Measurements from ENCODE around the gene PANK4. TPM values are rescaled to one million over a fixed set of nuclear protein-coding genes. Genes with fewer than 3 reads are reported as not detected.

The PANK4 gene
- total RNA-seq, 1 experiment from 2014 or later, result 32.2 TPM

DNA sequence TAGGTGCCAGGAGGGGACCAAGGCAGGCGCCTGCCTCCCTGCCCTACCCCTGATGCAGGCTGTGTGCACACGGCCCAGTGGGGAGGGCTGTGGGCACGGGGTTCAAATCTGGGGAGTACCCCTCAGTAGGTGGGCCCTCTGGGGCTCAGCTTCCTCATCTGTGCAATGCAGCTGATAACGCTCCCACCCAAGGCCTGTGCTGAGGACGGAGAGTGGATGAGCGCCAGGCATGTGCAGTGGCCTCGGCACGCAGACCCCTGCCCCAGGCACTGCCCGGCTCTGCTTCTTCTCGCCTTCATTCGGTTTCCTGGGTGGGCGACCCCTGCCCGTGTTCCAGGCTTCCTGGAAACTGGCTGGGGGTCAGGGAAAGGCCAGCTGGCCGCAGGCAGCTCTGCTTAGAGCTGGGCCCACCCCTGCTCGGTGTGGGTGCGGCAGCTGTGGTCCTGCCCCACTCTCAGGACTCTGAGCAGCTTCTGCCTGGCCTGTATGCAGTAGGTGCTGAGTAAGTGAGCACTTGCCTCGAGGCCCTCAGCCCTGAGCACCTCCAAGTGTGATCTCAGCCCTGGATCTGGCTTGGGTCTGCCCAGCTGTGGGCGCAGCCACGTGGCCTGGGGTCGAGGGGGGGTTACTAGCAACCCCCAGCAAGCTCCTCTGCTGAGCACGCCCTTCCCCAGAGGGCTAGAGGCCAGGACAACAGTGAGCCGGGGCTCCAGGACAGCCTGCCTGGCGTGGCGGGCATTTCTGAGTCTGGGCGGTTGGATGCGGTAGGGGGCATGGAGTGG is 17.9 kb upstream of the PANK4 start:
- Histone ChIP-seq H3K4ac (ENCODE audit: low read depth, low read length) (no peak overlapping the region), H2BK20ac (ENCODE audit: low read depth, low read length, poor library complexity, severe bottlenecking) (no peak overlapping the region), H2AFZ (ENCODE audit: low read length) (no peak overlapping the region), H3K4me1 (ENCODE audit: insufficient read depth, low read length) (no peaks in the 10 kb centered on the region; the same call in 1 of the 2 replicates), H2BK12ac (ENCODE audit: insufficient read length, low read depth, low read length) (no peak overlapping the region), H4K91ac (ENCODE audit: insufficient read length, low read depth, low read length) (no peak overlapping the region), H2AK5ac (ENCODE audit: insufficient read length, low read length) (no peak overlapping the region), H3K9ac (ENCODE audit: extremely low read depth, insufficient read length, low read length) (no peak overlapping the region), H2BK5ac (ENCODE audit: insufficient read length, low read length) (no peak overlapping the region), H3K79me2 (ENCODE audit: insufficient read depth, low read length) (no peaks in the 10 kb centered on the region), H2BK120ac (ENCODE audit: low read depth, low read length, poor library complexity, severe bottlenecking) (no peak overlapping the region), H3K14ac (ENCODE audit: insufficient read depth, low read length) (no peak overlapping the region; the same call in none of the 2 replicates), H4K8ac (replicated peaks; ENCODE audit: insufficient read length, low read depth, low read length) (no peak overlapping the region), H3K27ac (ENCODE audit: insufficient read length, low read depth, low read length) (no peak overlapping the region), H3K23ac (ENCODE audit: insufficient read length, low read depth, low read length) (no peak overlapping the region), H3K56ac (ENCODE audit: insufficient read length, low read depth, low read length) (no peak overlapping the region), H3K79me1 (ENCODE audit: insufficient read depth, low read depth, low read length, poor library complexity, severe bottlenecking) (no peaks in the 10 kb centered on the region), H3K18ac (ENCODE audit: insufficient read length, low read depth, low read length) (no peak overlapping the region), H3K4me2 (ENCODE audit: insufficient read depth, insufficient read length, low read length) (no peak overlapping the region), H3K9me3 (ENCODE audit: control insufficient read depth, low read depth, low read length) (no peaks in the 10 kb centered on the region), H3K27me3 (ENCODE audit: insufficient read depth, low read length) (no peaks in the 10 kb centered on the region; the same call in 1 of the 2 replicates), H3T11ph (ENCODE audit: low read length) (no peak overlapping the region), H2BK15ac (ENCODE audit: low read depth, low read length) (no peak overlapping the region; the same call in 1 of the 2 replicates), H3K23me2 (ENCODE audit: insufficient read length, low read depth, low read length, poor library complexity, severe bottlenecking) (peaks cover 12% of the 10 kb centered on the region), H4K20me1 (ENCODE audit: control insufficient read depth, insufficient read depth, insufficient read length) (no peaks in the 10 kb centered on the region), H4K5ac (ENCODE audit: insufficient read length, low read depth, low read length) (no peak overlapping the region)
- no peaks in the 10 kb centered on the region for H3K36me3 Mint-ChIP-seq (ENCODE audit: insufficient read depth in 1 of 3, low read depth in 3 of 3)
- H3K4me3 Mint-ChIP-seq, result no peak overlapping the region
- H3K9me3 Mint-ChIP-seq, result no peaks in the 10 kb centered on the region; a peak in 1 of 5 replicates
- peaks cover 23% of the 10 kb centered on the region for H3K27me3 Mint-ChIP-seq (ENCODE audit: low read depth)
- peaks cover 10 to 29% of the 10 kb centered on the region in 2 experiments for H3K4me1 Mint-ChIP-seq
- no peak for DNase-seq
- TF ChIP-seq, protein P1, sequence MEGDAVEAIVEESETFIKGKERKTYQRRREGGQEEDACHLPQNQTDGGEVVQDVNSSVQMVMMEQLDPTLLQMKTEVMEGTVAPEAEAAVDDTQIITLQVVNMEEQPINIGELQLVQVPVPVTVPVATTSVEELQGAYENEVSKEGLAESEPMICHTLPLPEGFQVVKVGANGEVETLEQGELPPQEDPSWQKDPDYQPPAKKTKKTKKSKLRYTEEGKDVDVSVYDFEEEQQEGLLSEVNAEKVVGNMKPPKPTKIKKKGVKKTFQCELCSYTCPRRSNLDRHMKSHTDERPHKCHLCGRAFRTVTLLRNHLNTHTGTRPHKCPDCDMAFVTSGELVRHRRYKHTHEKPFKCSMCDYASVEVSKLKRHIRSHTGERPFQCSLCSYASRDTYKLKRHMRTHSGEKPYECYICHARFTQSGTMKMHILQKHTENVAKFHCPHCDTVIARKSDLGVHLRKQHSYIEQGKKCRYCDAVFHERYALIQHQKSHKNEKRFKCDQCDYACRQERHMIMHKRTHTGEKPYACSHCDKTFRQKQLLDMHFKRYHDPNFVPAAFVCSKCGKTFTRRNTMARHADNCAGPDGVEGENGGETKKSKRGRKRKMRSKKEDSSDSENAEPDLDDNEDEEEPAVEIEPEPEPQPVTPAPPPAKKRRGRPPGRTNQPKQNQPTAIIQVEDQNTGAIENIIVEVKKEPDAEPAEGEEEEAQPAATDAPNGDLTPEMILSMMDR (conservative IDR thresholded peaks at IDR 0.05), result no peak
- no peak overlapping the region for H3K27ac Mint-ChIP-seq
- WGBS (ENCODE audit: extremely low coverage, insufficient read length, low lambda C conversion rate), result no CpG with 5 or more reads among the region's 26 CpGs
